MCF 10A (cell line): Measurements from ENCODE around the gene KRT81. TPM values are rescaled to one million over a fixed set of nuclear protein-coding genes. Genes with fewer than 3 reads are reported as not detected.

ENCODE experiments used
- BruUV-seq: library from RNA; stranded (reverse); fragments of 400-500 nt; replicated peaks from 2 replicates; lab custom pipeline; 2021; lab: Mats Ljungman, UMichigan
- CTCF ChIA-PET: fragments of 300-600 bp; sonication (Branson Sonifier 250); formaldehyde crosslinking; extraction: SDS; loops from one replicate; lab custom pipeline; 2021; ENCODE audit warnings: antibody characterized with exemption, inconsistent platforms; lab: Yijun Ruan, JAX
- POLR2A ChIA-PET: fragments of 300-600, 350-650 bp; sonication (Branson Sonifier 250); formaldehyde crosslinking; extraction: SDS; loops from one replicate; lab custom pipeline; 2020; ENCODE audit warnings: antibody characterized with exemption, inconsistent platforms; lab: Yijun Ruan, JAX
- DNase-seq: peaks from one replicate; pipeline ENCODE4 v3.0.0-alpha.2; 2018; ENCODE audit not compliant: unreplicated experiment
- H3K27ac Mint-ChIP-seq: one replicate; pipeline ENCODE4 v1.8.0; 2022; ENCODE audit warnings: mild to moderate bottlenecking, low read depth, mixed read lengths; ENCODE audit not compliant: unreplicated experiment
- H3K27me3 Mint-ChIP-seq: one replicate; pipeline ENCODE4 v1.8.0; 2022; ENCODE audit warnings: mixed read lengths; ENCODE audit not compliant: insufficient read depth, unreplicated experiment
- H3K36me3 Mint-ChIP-seq: one replicate; pipeline ENCODE4 v1.8.0; 2022; ENCODE audit warnings: mild to moderate bottlenecking, moderate library complexity, mixed read lengths; ENCODE audit not compliant: insufficient read depth, unreplicated experiment
- H3K4me1 Mint-ChIP-seq: one replicate; pipeline ENCODE4 v1.8.0; 2022; ENCODE audit warnings: mixed read lengths; ENCODE audit not compliant: insufficient read depth, unreplicated experiment
- H3K4me3 Mint-ChIP-seq: one replicate; pipeline ENCODE4 v1.8.0; 2022; ENCODE audit warnings: mild to moderate bottlenecking, moderate library complexity, mixed read lengths; ENCODE audit not compliant: unreplicated experiment
- H3K9me3 Mint-ChIP-seq: one replicate; pipeline ENCODE4 v1.8.0; 2022; ENCODE audit warnings: mixed read lengths; ENCODE audit not compliant: unreplicated experiment
- intact Hi-C: fragments of 100-400 bp; cut with micrococcal nuclease; formaldehyde crosslinking; loops from 2 replicates; pipeline ENCODE4 v1.14.1; 2022
- total RNA-seq: library from RNA; stranded (reverse); gene quantifications from 2 replicates; pipeline ENCODE4 v1.2.3, GENCODE V29; 2022
- TF ChIP-seq, protein P1 (sequence below): fragments of 200-600 bp; IDR thresholded peaks from one replicate; pipeline ENCODE4 v1.8.0; 2022; ENCODE audit warnings: antibody characterized with exemption, mild to moderate bottlenecking; ENCODE audit not compliant: unreplicated experiment

The KRT81 gene
- total RNA-seq, 1 experiment from 2014 or later: 2,023 TPM

DNA sequence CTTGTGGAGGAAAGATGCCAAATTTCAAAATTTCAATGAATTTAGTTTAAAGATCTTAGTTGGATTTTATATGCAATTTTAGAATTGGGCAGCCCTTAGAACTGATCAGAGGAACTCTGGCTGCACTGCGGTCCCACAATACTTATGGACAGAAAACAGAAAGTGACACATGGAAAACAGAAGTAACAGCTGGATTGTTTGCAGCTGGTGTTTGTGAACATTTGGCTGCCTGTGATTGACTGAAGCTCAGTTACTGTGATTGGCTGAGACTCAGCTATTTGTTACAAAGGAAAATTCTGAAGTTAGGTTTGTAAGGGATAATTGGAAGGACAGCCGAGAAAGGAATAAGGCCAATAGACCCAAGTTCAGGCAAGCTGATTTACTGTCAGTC lies 26.9 kb downstream of the KRT81 start:
- no peak overlapping the region for H3K4me3 Mint-ChIP-seq
- no peaks in the 10 kb centered on the region for H3K27me3 Mint-ChIP-seq
- no peak overlapping the region for H3K27ac Mint-ChIP-seq
- no peak for DNase-seq
- no peaks in the 10 kb centered on the region for H3K9me3 Mint-ChIP-seq
- POLR2A ChIA-PET: interaction anchor here (0.7 to 2.7 kb wide), 2 partner anchors 12 to 250 kb away, joined by 3 to 8 read pairs; no protein-coding TSS in a partner anchor
- CTCF ChIA-PET: interaction anchor here (0.5 to 7.2 kb wide), 3 partner anchors 14 to 142 kb away, joined by 3 to 52 read pairs (median 3); no protein-coding TSS in a partner anchor
- TF ChIP-seq, protein P1, sequence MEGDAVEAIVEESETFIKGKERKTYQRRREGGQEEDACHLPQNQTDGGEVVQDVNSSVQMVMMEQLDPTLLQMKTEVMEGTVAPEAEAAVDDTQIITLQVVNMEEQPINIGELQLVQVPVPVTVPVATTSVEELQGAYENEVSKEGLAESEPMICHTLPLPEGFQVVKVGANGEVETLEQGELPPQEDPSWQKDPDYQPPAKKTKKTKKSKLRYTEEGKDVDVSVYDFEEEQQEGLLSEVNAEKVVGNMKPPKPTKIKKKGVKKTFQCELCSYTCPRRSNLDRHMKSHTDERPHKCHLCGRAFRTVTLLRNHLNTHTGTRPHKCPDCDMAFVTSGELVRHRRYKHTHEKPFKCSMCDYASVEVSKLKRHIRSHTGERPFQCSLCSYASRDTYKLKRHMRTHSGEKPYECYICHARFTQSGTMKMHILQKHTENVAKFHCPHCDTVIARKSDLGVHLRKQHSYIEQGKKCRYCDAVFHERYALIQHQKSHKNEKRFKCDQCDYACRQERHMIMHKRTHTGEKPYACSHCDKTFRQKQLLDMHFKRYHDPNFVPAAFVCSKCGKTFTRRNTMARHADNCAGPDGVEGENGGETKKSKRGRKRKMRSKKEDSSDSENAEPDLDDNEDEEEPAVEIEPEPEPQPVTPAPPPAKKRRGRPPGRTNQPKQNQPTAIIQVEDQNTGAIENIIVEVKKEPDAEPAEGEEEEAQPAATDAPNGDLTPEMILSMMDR: no peak
- BruUV-seq: no TSS peak
- H3K4me1 Mint-ChIP-seq: peaks cover 20% of the 10 kb centered on the region
- intact Hi-C loops: no loop called here
- H3K36me3 Mint-ChIP-seq: no peaks in the 10 kb centered on the region

DNA sequence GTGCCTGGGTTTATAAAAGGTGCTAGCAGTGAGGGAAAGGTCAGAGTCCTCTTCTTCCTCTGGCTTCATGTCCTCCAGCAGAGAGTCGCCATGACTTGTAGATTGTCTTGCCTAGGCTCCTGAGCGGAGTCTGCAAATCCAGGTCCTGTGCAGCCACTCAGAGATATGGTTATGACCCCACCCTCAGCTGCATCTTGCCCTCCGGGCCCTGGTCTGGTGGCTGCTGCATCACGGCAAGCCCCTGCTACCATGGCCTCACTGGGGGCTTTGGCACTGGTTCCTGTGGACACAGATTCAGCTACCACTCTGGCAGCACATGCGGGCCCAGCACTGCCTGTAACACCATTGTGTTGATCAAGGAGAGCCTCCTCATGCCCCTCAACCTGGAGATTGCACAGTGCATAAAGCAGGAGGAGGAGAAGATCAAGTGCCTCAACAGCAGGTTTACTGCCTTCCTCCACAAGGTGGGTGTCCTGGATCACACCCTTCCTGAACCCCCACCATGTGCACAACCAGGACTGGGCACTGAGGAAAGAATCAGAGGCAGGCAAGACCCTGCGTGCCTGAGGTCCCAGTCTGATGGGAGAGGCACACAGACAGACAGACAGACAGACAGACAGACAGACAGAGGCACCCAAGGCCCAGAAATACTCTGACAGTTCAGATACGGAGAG lies 27.4 kb downstream of the KRT81 start:
- ChIA-PET CTCF (interaction anchor here (0.5 to 7.2 kb wide), 4 partner anchors 15 to 141 kb away, joined by 3 to 52 read pairs (median 3); no protein-coding TSS in a partner anchor), POLR2A (interaction anchor here (1.0 to 2.7 kb wide), 4 partner anchors 11 to 18 kb away, joined by 3 to 8 read pairs (median 4); no protein-coding TSS in a partner anchor)
- Mint-ChIP-seq H3K4me3 (no peak overlapping the region), H3K27ac (no peak overlapping the region), H3K27me3 (no peaks in the 10 kb centered on the region), H3K36me3 (no peaks in the 10 kb centered on the region), H3K4me1 (peaks cover 20% of the 10 kb centered on the region), H3K9me3 (no peaks in the 10 kb centered on the region)
- DNase-seq: no peak
- intact Hi-C loops: no loop called here
- TF ChIP-seq, protein P1: no peak
- no TSS peak for BruUV-seq

DNA sequence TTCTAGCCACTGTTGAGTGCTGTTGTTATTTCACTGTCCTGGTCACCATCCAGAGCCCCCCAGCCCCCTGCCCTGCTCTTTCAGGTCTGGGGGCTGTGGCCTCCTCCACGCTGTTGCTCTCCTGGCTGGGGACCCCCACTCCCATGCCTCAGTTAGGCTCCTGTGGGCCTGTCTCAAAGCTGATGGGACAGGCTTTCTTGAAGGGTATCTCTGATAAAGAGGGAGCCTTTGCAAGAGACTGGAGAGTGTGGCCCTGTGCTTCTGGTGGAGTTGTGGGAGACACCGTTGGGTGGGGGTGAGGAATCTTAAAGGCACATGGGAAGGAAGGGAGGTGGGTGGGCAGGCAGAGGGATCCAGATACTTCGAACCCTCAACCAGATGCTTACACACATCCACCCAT lies 29.0 kb downstream of the KRT81 start:
- BruUV-seq: no TSS peak
- DNase-seq: no peak
- Mint-ChIP-seq H3K27ac (no peak overlapping the region), H3K36me3 (no peaks in the 10 kb centered on the region), H3K27me3 (no peaks in the 10 kb centered on the region), H3K4me3 (no peak overlapping the region), H3K4me1 (peaks cover 20% of the 10 kb centered on the region), H3K9me3 (no peaks in the 10 kb centered on the region)
- ChIA-PET CTCF (interaction anchor here (1.2 to 7.2 kb wide), 2 partner anchors 12 to 17 kb away, joined by 3 to 52 read pairs; no protein-coding TSS in a partner anchor), POLR2A (interaction anchor here (1.6 kb wide), 2 partner anchors 16 to 17 kb away, joined by 4 read pairs; no protein-coding TSS in a partner anchor)
- intact Hi-C loops: no loop called here
- TF ChIP-seq, protein P1: no peak

DNA sequence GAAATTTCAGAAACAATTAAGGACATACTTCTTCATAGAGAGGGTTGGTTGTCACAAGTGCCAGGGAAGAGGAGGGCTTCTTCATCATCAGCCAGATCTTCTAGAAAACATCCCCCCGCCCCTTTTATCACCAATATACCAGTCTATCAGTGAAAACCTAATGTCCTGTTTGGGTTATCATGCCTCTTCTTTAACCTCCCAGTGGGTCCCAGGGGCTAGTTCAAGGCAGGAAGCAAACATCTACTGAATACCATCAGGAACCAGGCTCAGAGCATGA lies 30.2 kb downstream of the KRT81 start:
- no peak overlapping the region for H3K4me3 Mint-ChIP-seq
- intact Hi-C loops: no loop called here
- POLR2A ChIA-PET: no interaction called here
- CTCF ChIA-PET: interaction anchor here (1.5 kb wide), 1 partner anchor 9 kb away, joined by 6 read pairs; no protein-coding TSS in a partner anchor
- peaks cover 20% of the 10 kb centered on the region for H3K4me1 Mint-ChIP-seq
- H3K9me3 Mint-ChIP-seq: no peaks in the 10 kb centered on the region
- TF ChIP-seq, protein P1: no peak
- H3K36me3 Mint-ChIP-seq: no peaks in the 10 kb centered on the region
- no peaks in the 10 kb centered on the region for H3K27me3 Mint-ChIP-seq
- peak overlapping the region; percentile 26 for H3K27ac Mint-ChIP-seq
- BruUV-seq: no TSS peak
- DNase-seq: peak; percentile 7
